Effector memory CD4-positive, alpha-beta T cell (primary cell): ENCODE measurements around the gene NPS.

Experiments
- DNase-seq, 3 donors: peaks; one replicate each; pipeline ENCODE4 v3.0.0-alpha.2; 2020
- H3K27ac ChIP-seq: 2 replicates; pipeline ENCODE4 v1.7.0; 2013; ENCODE audit warnings: mild to moderate bottlenecking, low read length, moderate library complexity; ENCODE audit not compliant: insufficient read depth, poor library complexity, severe bottlenecking
- H3K27me3 ChIP-seq: replicated peaks from 2 replicates; pipeline ENCODE4 v1.7.0; 2013; ENCODE audit warnings: mild to moderate bottlenecking, low read length; ENCODE audit not compliant: insufficient read depth, control insufficient read depth, poor library complexity, severe bottlenecking
- H3K36me3 ChIP-seq: 2 replicates; pipeline ENCODE4 v1.7.0; 2013; ENCODE audit warnings: mild to moderate bottlenecking, low read length, moderate library complexity; ENCODE audit not compliant: control insufficient read depth, insufficient read depth
- H3K4me1 ChIP-seq: 2 replicates; pipeline ENCODE4 v1.7.0; 2013; ENCODE audit warnings: low read length, mild to moderate bottlenecking; ENCODE audit not compliant: control insufficient read depth, insufficient read depth, poor library complexity, severe bottlenecking
- H3K4me3 ChIP-seq: 2 replicates; pipeline ENCODE4 v1.7.0; 2013; ENCODE audit warnings: low read length, low read depth, mild to moderate bottlenecking; ENCODE audit not compliant: insufficient read depth, poor library complexity, severe bottlenecking
- H3K9me3 ChIP-seq: 2 replicates; pipeline ENCODE4 v1.7.0; 2013; ENCODE audit warnings: mild to moderate bottlenecking, low read length, moderate library complexity; ENCODE audit not compliant: control insufficient read depth
- total RNA-seq, 3 donors: gene quantifications; one replicate each; lab custom pipeline; 2026; lab: John Stamatoyannopoulos, UW

NPS gene, protein sequence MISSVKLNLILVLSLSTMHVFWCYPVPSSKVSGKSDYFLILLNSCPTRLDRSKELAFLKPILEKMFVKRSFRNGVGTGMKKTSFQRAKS
- 0 reads per million in 3 donors for total RNA-seq

DNA sequence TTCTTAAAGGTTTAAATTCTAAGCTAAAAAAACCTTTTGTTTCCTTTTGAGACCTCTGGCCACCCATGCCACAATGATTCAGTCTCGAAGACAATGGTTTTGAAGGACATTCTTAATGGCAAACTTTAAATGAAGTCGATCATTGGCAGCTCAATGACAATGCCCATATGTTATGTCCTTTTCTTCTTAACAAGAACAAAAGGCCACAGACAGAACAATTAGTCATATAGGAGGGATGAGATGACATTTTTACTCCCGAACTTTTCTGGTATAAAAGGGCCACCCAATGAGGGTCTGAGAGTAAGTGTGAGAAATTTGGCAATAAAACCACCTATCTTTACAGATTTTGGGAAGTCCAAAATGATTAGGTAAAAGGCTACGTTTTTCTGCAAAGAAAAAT lies at the start of gene NPS:
TSS of gene NPS (plus strand) at position 301 of the 400 bp plus-strand sequence. CDS start at position 361, 60 bp downstream.
- Histone ChIP-seq H3K9me3 (no peaks in the 10 kb centered on the region), H3K36me3 (no peaks in the 10 kb centered on the region), H3K4me1 (no peaks in the 10 kb centered on the region), H3K4me3 (no peak within 1 kb of the TSS), H3K27ac (no peak within 1 kb of the TSS), H3K27me3 (no peaks in the 10 kb centered on the region)
- no peak for DNase-seq

DNA sequence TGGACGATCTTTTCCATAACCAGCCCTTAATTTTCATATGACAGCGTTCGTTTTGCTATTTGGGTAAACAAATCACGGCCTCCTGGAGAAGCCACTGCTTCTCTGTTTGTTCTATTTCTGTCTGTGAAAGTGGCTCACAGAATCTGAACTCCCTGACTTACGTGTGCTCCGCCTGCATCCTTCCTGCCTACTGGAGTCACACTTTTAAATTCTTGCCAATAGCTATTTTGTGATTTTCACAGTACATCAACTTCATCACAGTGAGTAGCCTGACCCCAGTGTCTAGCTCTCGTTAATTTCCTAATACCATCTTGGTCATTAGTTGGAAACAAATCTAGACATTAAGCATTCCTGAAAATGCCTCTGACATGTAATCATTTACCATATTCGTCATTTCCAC lies 49.0 kb upstream of the NPS start:
- Histone ChIP-seq H3K27me3 (no peaks in the 10 kb centered on the region), H3K9me3 (no peaks in the 10 kb centered on the region), H3K36me3 (no peaks in the 10 kb centered on the region), H3K4me3 (no peak overlapping the region), H3K4me1 (no peaks in the 10 kb centered on the region), H3K27ac (no peak overlapping the region)
- DNase-seq, result no peak

DNA sequence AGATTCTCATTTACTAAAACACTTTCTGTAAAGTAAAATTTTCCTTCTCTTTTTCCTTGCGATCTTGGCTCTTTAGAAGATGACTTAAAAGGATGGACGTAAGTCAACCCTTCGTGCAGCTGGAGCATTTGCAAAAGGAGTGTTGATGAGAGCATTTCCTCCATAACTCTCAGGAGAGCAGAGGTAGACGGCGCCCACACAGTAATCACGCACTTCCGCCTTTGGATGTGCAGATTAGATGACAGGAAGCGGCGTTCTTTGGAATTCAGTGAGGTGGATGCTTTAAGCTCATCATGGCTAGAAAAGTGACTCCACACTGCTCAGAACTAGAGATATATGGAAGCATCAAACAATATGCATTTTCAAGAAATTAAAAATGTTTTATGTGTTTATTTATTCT lies 43.0 kb upstream of the NPS start:
- Histone ChIP-seq H3K9me3 (no peaks in the 10 kb centered on the region), H3K4me3 (no peak overlapping the region), H3K27ac (no peak overlapping the region), H3K36me3 (no peaks in the 10 kb centered on the region), H3K27me3 (no peaks in the 10 kb centered on the region), H3K4me1 (no peaks in the 10 kb centered on the region)
- no peak for DNase-seq

DNA sequence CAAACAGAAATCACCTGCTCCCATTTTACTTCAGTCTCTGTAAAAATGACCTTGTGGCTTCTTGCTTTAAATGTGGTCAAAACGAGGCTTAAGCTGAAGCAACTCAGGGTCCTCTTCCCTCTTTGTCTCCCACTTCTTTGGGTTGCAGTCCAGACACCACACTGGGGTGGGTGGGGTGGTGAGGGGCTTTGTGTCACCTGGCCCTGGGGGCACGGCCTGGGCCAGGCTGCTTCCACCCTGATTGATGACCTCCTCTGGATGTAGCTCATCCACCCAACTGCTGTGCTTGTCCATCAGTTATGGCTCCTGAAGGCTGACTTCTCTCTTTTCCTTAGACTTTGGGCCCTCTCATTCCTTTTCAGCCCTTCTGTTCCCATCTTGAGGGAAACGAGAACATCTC lies 26.8 kb upstream of the NPS start:
- DNase-seq, result no peak
- Histone ChIP-seq H3K36me3 (no peaks in the 10 kb centered on the region), H3K27me3 (no peaks in the 10 kb centered on the region), H3K4me1 (no peaks in the 10 kb centered on the region), H3K4me3 (no peak overlapping the region), H3K9me3 (no peaks in the 10 kb centered on the region), H3K27ac (no peak overlapping the region)

DNA sequence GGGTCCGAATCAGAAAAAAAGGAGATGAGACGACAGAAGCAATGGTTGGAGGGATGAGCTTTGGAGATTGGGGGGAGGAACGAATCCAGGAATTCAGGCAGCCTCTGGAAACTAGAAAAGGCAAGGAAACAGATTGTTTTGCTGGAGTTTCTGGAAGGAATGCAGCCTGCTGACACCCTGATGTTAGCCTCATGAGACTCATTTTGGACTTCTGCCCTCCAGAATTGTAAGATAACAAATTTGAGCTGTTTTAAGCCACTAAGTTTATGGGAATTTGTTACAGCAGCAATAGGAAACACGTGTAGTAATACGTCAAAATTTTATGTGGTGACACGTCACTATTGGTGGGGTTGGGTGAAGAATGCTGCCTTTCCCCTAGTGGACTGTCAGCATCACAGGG lies 25.6 kb upstream of the NPS start:
- H3K9me3 ChIP-seq, result no peaks in the 10 kb centered on the region
- no peak for DNase-seq
- H3K27ac ChIP-seq, result no peak overlapping the region
- no peaks in the 10 kb centered on the region for H3K4me1 ChIP-seq
- H3K27me3 ChIP-seq, result no peaks in the 10 kb centered on the region
- no peaks in the 10 kb centered on the region for H3K36me3 ChIP-seq
- H3K4me3 ChIP-seq, result no peak overlapping the region

DNA sequence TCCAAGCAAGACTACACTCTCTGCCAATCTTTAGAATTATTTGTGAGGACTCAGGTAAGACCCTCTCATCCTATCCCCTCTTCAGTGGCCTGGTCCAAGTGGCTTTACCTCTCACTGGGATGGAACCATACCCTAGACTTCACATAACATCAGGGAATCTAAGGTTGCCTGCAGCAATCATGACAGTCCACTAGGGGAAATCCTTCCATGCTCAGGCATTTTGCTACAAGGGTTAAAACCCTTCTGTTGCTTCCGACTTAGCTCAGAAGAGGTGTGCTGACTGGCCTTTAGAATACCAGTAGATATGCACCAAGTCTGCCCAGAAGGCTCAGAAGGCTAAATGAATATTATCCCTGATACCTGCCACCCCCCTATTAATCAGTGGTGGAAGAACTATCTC lies 24.9 kb upstream of the NPS start:
- Histone ChIP-seq H3K4me1 (no peaks in the 10 kb centered on the region), H3K27me3 (no peaks in the 10 kb centered on the region), H3K4me3 (no peak overlapping the region), H3K9me3 (no peaks in the 10 kb centered on the region), H3K27ac (no peak overlapping the region), H3K36me3 (no peaks in the 10 kb centered on the region)
- no peak for DNase-seq

DNA sequence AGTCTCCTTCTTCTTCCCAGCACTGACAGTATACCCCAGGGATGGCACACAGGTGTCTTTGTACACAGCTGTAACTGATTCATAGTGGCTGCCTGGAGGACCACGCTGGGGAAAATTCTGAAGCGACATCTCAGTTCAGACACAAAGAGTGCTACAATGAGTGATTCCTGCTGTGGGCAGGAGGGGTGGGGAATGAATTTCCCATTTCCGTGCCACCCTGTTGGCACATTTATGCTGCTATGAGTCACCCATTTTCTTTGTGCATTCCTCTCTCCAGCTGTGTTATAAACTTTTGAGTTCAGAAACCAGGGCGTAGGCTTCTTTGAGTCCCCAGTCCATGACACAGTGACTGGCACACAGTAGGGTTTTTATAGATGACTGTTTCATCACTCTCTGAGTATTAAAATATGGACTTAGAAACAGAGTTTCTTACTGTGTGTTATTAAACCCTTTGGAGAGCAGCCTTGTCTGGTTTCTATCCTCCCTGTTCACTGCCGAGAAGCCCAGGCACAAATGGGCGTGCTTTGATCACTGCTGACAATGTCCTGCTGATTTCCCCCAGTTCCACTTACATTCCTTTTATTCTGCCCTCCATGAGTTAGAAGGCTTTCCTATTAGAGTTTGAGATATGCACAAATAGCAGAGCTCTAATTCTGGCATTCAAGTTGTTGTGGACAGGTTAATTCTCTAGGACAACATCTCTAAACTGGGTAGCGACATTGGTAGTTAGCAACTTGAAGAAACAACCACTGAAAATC lies 24.0 kb upstream of the NPS start:
- Histone ChIP-seq H3K36me3 (no peaks in the 10 kb centered on the region), H3K9me3 (no peaks in the 10 kb centered on the region), H3K27me3 (no peaks in the 10 kb centered on the region), H3K4me3 (no peak overlapping the region), H3K4me1 (no peaks in the 10 kb centered on the region), H3K27ac (no peak overlapping the region)
- DNase-seq, result no peak

DNA sequence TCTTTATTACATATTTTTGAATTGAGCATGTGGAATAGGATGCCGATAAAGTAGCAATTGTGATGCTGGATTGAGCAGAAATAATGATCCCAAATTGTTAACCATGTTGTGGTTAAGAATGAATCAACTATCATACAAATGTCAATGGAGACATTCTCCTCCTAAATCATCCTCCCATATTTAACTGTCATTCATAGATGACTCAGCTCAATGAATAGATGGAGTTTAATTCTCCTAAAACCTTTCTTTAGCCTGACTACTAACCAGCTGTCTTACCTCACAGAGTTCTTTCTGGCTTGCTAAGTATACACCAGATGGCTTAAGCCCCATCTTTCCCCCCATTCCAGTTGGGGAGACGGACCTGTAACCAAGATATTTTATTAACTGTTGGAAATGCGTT lies 23.4 kb upstream of the NPS start:
- Histone ChIP-seq H3K27ac (no peak overlapping the region), H3K36me3 (no peaks in the 10 kb centered on the region), H3K4me3 (no peak overlapping the region), H3K27me3 (no peaks in the 10 kb centered on the region), H3K4me1 (no peaks in the 10 kb centered on the region), H3K9me3 (no peaks in the 10 kb centered on the region)
- DNase-seq, result no peak

DNA sequence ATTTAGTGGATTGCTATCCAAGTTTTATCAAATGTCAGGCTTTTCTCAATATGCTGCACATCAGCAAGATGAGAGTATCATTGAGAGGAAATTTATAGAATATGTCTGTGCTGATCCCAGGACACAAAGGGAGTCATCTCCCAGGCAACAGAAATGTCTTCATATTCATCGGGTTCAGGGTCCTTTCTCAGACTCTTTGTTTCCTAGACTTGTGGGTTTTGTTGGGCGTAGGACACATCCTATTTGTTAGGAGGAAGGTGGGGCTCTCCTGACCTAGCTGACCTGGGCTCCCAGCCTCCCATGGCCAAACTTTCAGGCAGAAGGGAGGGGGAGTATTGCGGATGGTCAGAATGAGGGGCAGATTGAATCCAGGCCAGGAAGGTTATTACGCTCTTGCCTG lies 22.9 kb upstream of the NPS start:
- no peak overlapping the region for H3K4me3 ChIP-seq
- no peak overlapping the region for H3K27ac ChIP-seq
- no peaks in the 10 kb centered on the region for H3K27me3 ChIP-seq
- no peaks in the 10 kb centered on the region for H3K9me3 ChIP-seq
- DNase-seq, result no peak
- no peaks in the 10 kb centered on the region for H3K4me1 ChIP-seq
- no peaks in the 10 kb centered on the region for H3K36me3 ChIP-seq

DNA sequence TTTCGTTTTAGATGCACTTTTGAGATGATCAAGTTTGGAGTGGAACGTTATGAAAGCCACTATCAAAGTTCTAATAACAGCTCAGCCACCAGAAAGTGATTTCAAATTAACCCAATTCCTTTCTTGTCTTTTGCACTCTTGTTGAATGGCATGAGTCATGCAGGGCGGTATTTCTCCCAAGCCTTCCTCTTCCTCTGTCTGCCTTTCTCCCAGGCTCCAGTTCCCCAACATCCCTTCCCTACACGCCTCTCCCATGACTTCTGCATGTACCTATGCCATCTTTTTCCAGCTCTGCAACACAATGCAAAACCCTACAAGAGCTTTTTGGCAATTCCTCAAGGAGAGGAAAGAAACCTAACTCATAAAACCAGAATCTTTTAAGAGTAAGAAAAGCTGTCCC lies 21.8 kb upstream of the NPS start:
- H3K9me3 ChIP-seq, result no peaks in the 10 kb centered on the region
- H3K36me3 ChIP-seq, result no peaks in the 10 kb centered on the region
- H3K4me1 ChIP-seq, result no peaks in the 10 kb centered on the region

More for the DNA sequence above, 21.8 kb upstream of the NPS start:
- H3K27ac ChIP-seq, result no peak overlapping the region
- no peak for DNase-seq
- H3K4me3 ChIP-seq, result no peak overlapping the region
- H3K27me3 ChIP-seq, result no peaks in the 10 kb centered on the region
